Measurements from ENCODE around the gene C10orf90.

Gene C10orf90

DNA sequence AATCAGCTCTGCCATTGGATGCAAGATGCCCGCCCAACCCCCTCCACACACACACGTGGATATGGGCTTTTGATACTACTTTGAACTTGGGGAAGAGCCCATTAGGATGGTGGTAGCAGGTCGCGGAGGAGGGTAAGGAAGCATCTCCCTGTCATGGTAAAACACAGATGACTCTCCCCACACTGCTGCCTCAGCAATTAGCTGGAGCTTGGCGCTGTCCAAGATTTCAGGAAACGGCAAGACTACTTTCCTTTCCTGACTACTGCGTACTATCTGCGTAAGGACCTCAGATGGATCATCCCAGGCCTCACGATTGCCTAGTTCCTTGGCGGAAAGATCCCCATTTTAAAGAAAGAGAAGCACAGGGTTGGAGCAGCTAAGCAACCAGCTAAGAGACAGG lies 134.3 kb downstream of the C10orf90 start:
- Histone ChIP-seq H3K4me1 (ENCODE audit: control insufficient read depth, low read length) (no peaks in the 10 kb centered on the region), H4K20me1 (ENCODE audit: control insufficient read depth, insufficient read depth, low read depth, low read length) (no peaks in the 10 kb centered on the region), H3K9me2 (replicated peaks; ENCODE audit: control insufficient read depth, low read length) (no peaks in the 10 kb centered on the region)

GRCh38 chr10:126533644-126534043 lies 136.8 kb downstream of the C10orf90 start:
- Histone ChIP-seq H3K4me3 (ENCODE audit: low read length) (no peak overlapping the region), H3F3A (ENCODE audit: control insufficient read depth, insufficient read depth) (no peaks in the 10 kb centered on the region), H3K4me1 (ENCODE audit: control insufficient read depth, low read length) (no peaks in the 10 kb centered on the region), H3K79me2 (ENCODE audit: control insufficient read depth, low read length) (no peaks in the 10 kb centered on the region), H3K27me3 (ENCODE audit: control insufficient read depth, low read length) (no peaks in the 10 kb centered on the region), H3K4me2 (ENCODE audit: low read length) (no peak overlapping the region), H3K36me3 (ENCODE audit: control insufficient read depth, low read length) (no peaks in the 10 kb centered on the region), H3K27ac (ENCODE audit: low read depth, low read length) (no peak overlapping the region), H3K9me3 (ENCODE audit: control insufficient read depth, insufficient read depth, low read length) (no peaks in the 10 kb centered on the region), H3K9me2 (replicated peaks; ENCODE audit: control insufficient read depth, low read length) (no peaks in the 10 kb centered on the region), H4K20me1 (ENCODE audit: control insufficient read depth, insufficient read depth, low read depth, low read length) (no peaks in the 10 kb centered on the region)
- TF ChIP-seq, protein P1, sequence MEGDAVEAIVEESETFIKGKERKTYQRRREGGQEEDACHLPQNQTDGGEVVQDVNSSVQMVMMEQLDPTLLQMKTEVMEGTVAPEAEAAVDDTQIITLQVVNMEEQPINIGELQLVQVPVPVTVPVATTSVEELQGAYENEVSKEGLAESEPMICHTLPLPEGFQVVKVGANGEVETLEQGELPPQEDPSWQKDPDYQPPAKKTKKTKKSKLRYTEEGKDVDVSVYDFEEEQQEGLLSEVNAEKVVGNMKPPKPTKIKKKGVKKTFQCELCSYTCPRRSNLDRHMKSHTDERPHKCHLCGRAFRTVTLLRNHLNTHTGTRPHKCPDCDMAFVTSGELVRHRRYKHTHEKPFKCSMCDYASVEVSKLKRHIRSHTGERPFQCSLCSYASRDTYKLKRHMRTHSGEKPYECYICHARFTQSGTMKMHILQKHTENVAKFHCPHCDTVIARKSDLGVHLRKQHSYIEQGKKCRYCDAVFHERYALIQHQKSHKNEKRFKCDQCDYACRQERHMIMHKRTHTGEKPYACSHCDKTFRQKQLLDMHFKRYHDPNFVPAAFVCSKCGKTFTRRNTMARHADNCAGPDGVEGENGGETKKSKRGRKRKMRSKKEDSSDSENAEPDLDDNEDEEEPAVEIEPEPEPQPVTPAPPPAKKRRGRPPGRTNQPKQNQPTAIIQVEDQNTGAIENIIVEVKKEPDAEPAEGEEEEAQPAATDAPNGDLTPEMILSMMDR (IDR thresholded peaks at IDR 0.05; ENCODE audit: low read depth, low read length, poor library complexity, severe bottlenecking), result no peak
- TF ChIP-seq EZH2phosphoT487 (IDR thresholded peaks at IDR 0.05; ENCODE audit: borderline replicate concordance, low read length), result no peak

More for the DNA sequence above, 134.3 kb downstream of the C10orf90 start:
- TF ChIP-seq EZH2phosphoT487 (IDR thresholded peaks at IDR 0.05; ENCODE audit: borderline replicate concordance, low read length), result no peak
- TF ChIP-seq, protein P1 (IDR thresholded peaks at IDR 0.05; ENCODE audit: low read depth, low read length, poor library complexity, severe bottlenecking), result no peak
- Histone ChIP-seq H3K79me2 (ENCODE audit: control insufficient read depth, low read length) (no peaks in the 10 kb centered on the region), H3K9me3 (ENCODE audit: control insufficient read depth, insufficient read depth, low read length) (no peaks in the 10 kb centered on the region), H3K36me3 (ENCODE audit: control insufficient read depth, low read length) (no peaks in the 10 kb centered on the region), H3K4me3 (ENCODE audit: low read length) (no peak overlapping the region), H3K4me2 (ENCODE audit: low read length) (no peak overlapping the region), H3K27me3 (ENCODE audit: control insufficient read depth, low read length) (no peaks in the 10 kb centered on the region), H3K27ac (ENCODE audit: low read depth, low read length) (no peak overlapping the region), H3F3A (ENCODE audit: control insufficient read depth, insufficient read depth) (no peaks in the 10 kb centered on the region)

- no peak for TF ChIP-seq EZH2phosphoT487 (IDR thresholded peaks at IDR 0.05; ENCODE audit: borderline replicate concordance, low read length)
- TF ChIP-seq, protein P1 (IDR thresholded peaks at IDR 0.05; ENCODE audit: low read depth, low read length, poor library complexity, severe bottlenecking), result no peak
- Histone ChIP-seq H3K4me1 (ENCODE audit: control insufficient read depth, low read length) (no peaks in the 10 kb centered on the region), H3K27me3 (ENCODE audit: control insufficient read depth, low read length) (no peaks in the 10 kb centered on the region), H3K4me3 (ENCODE audit: low read length) (no peak overlapping the region), H3K36me3 (ENCODE audit: control insufficient read depth, low read length) (no peaks in the 10 kb centered on the region), H4K20me1 (ENCODE audit: control insufficient read depth, insufficient read depth, low read depth, low read length) (no peaks in the 10 kb centered on the region), H3F3A (ENCODE audit: control insufficient read depth, insufficient read depth) (no peaks in the 10 kb centered on the region), H3K27ac (ENCODE audit: low read depth, low read length) (no peak overlapping the region), H3K9me3 (ENCODE audit: control insufficient read depth, insufficient read depth, low read length) (no peaks in the 10 kb centered on the region), H3K79me2 (ENCODE audit: control insufficient read depth, low read length) (no peaks in the 10 kb centered on the region), H3K4me2 (ENCODE audit: low read length) (no peak overlapping the region), H3K9me2 (replicated peaks; ENCODE audit: control insufficient read depth, low read length) (no peaks in the 10 kb centered on the region)
Measured at GRCh38 chr10:126528315-126528835, 142.1 kb downstream of the C10orf90 start.

Data from DOHH2 (cell line).